ENCODE results near the gene DPY19L2. TPM values are rescaled to one million over a fixed set of nuclear protein-coding genes. Genes with fewer than 3 reads are reported as not detected.
"Not testable (repeated sequence)": the region's sequence is repeated elsewhere in the genome, so short reads cannot be mapped to it uniquely, and the experiment has no call there.

DPY19L2 gene
- total and polyA plus RNA-seq, 9 of the 15 experiments (the other 6 are each of a cell fraction or from before 2014, with no cell fraction given), result 0.05 to 0.13 (median 0.12) TPM; not detected in 3

DNA sequence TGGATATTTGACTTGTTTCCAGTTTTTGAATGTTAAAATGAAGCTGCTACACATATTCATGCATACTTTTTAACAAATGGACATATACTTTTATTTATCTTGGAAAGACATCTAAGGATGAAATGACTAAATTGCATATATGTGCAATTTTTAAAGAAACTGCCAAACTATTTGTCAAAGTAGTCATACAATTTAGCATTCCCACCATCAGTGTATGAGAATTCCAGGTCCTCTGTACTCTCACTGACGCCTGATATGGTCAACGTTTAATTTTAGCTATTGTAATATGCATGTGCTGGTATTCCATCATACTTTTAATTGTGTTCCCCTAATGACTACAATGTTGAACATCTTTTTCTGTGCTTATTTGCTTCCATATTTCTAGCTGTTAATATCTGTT is 22.5 kb upstream of the DPY19L2 start:
- ATAC-seq; BruUV-seq (replicated peaks); H2AFZ ChIP-seq (ENCODE audit: low read depth, low read length); in situ Hi-C loops (cut with MboI); H3K27me3 ChIP-seq (ENCODE audit: control insufficient read depth in 2 of 2, insufficient read depth in 2 of 2, low read length in 2 of 2); H3K36me3 ChIP-seq (ENCODE audit: control insufficient read depth, insufficient read depth, low read length); H3K4me1 ChIP-seq (replicated peaks in 1 of 2; ENCODE audit: control insufficient read depth in 2 of 2, insufficient read depth in 2 of 2, low read length in 2 of 2); H3K4me3 ChIP-seq; intact Hi-C loops (cut with micrococcal nuclease); H3K9ac ChIP-seq (ENCODE audit: insufficient read depth in 1 of 2, low read depth in 2 of 2, low read length in 2 of 2); H3K4me2 ChIP-seq (ENCODE audit: insufficient read depth, low read length); H3K9me3 ChIP-seq (replicated peaks; ENCODE audit: control insufficient read depth, insufficient read depth, low read depth, low read length); POLR2A ChIA-PET; H3K9me1 ChIP-seq (ENCODE audit: control insufficient read depth, insufficient read depth, low read length); CTCF ChIA-PET (ENCODE audit: low intra/inter-chr PET ratio); H3K79me2 ChIP-seq (ENCODE audit: control insufficient read depth, insufficient read depth, low read length); DNase-seq (ENCODE audit: extremely low read depth in 1 of 4, low spot score in 3 of 4); H3K27ac ChIP-seq (ENCODE audit: extremely low read depth, low read depth, low read length); H4K20me1 ChIP-seq (replicated peaks; ENCODE audit: control insufficient read depth, insufficient read depth, low read length): not testable (repeated sequence)
- peak; percentile 46 for FAIRE-seq
- 0% methylated on average over 2 of the region's 2 CpGs for WGBS (ENCODE audit: insufficient coverage, low coverage, missing lambda C conversion rate)

DNA sequence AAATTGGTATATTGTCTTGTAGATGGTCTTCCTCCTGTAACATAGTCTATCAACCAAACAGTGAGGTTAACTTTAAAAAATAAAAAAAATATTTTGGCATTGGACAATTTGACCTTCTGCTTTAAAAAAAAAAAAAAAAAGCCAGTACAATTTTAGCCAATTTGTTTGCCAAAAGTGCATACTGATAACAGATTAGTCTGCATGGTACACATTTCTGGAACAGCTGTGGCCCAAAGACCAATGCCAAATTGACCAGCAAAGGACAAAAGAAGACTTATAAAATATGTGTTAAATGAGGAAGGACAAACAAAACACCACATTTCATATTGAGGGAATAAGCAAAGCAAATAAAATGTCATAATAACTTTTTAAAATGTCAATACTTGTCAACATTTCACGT is 20.8 kb upstream of the DPY19L2 start:
- FAIRE-seq; H3K27ac ChIP-seq (ENCODE audit: extremely low read depth, low read depth, low read length); ATAC-seq; H3K9me1 ChIP-seq (ENCODE audit: control insufficient read depth, insufficient read depth, low read length); CTCF ChIA-PET (ENCODE audit: low intra/inter-chr PET ratio); H3K27me3 ChIP-seq (ENCODE audit: control insufficient read depth in 2 of 2, insufficient read depth in 2 of 2, low read length in 2 of 2); DNase-seq (ENCODE audit: extremely low read depth in 1 of 4, low spot score in 3 of 4); H3K4me3 ChIP-seq; H3K79me2 ChIP-seq (ENCODE audit: control insufficient read depth, insufficient read depth, low read length); BruUV-seq (replicated peaks); H3K4me2 ChIP-seq (ENCODE audit: insufficient read depth, low read length); POLR2A ChIA-PET; H3K36me3 ChIP-seq (ENCODE audit: control insufficient read depth, insufficient read depth, low read length); H2AFZ ChIP-seq (ENCODE audit: low read depth, low read length); H3K9ac ChIP-seq (ENCODE audit: insufficient read depth in 1 of 2, low read depth in 2 of 2, low read length in 2 of 2); intact Hi-C loops (cut with micrococcal nuclease); H3K9me3 ChIP-seq (replicated peaks; ENCODE audit: control insufficient read depth, insufficient read depth, low read depth, low read length); H4K20me1 ChIP-seq (replicated peaks; ENCODE audit: control insufficient read depth, insufficient read depth, low read length); H3K4me1 ChIP-seq (replicated peaks in 1 of 2; ENCODE audit: control insufficient read depth in 2 of 2, insufficient read depth in 2 of 2, low read length in 2 of 2): not testable (repeated sequence)
- 0% methylated on average over 1 of the region's 1 CpG for WGBS (ENCODE audit: insufficient coverage, low coverage, missing lambda C conversion rate)
- in situ Hi-C loops (cut with MboI), result loop anchor here (5.0 kb wide), 1 partner anchor 113 kb away; no protein-coding TSS in a partner anchor

DNA sequence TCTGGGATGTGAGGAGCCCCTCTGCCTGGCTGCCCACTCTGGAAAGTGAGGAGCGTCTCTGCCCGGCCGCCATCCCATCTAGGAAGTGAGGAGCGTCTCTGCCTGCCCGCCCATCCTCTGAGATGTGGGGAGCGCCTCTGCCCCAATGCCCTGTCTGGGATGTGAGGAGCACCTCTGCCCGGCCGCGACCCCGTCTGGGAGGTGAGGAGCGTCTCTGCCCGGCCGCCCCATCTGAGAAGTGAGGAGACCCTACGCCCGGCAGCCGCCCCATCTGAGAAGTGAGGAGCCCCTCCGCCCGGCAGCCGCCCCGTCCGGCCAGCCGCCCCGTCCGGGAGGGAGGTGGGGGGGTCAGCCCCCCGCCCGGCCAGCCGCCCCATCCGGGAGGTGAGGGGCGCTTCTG is 18.3 kb upstream of the DPY19L2 start:
- POLR2A ChIA-PET; H3K9me1 ChIP-seq (ENCODE audit: control insufficient read depth, insufficient read depth, low read length); DNase-seq (ENCODE audit: extremely low read depth in 1 of 4, low spot score in 3 of 4); H3K4me1 ChIP-seq (replicated peaks in 1 of 2; ENCODE audit: control insufficient read depth in 2 of 2, insufficient read depth in 2 of 2, low read length in 2 of 2); BruUV-seq (replicated peaks); H3K9ac ChIP-seq (ENCODE audit: insufficient read depth in 1 of 2, low read depth in 2 of 2, low read length in 2 of 2); H3K36me3 ChIP-seq (ENCODE audit: control insufficient read depth, insufficient read depth, low read length); H3K4me2 ChIP-seq (ENCODE audit: insufficient read depth, low read length); ATAC-seq; H3K27ac ChIP-seq (ENCODE audit: extremely low read depth, low read depth, low read length); CTCF ChIA-PET (ENCODE audit: low intra/inter-chr PET ratio); H3K4me3 ChIP-seq; H3K79me2 ChIP-seq (ENCODE audit: control insufficient read depth, insufficient read depth, low read length); H2AFZ ChIP-seq (ENCODE audit: low read depth, low read length); intact Hi-C loops (cut with micrococcal nuclease); H4K20me1 ChIP-seq (replicated peaks; ENCODE audit: control insufficient read depth, insufficient read depth, low read length); FAIRE-seq; H3K27me3 ChIP-seq (ENCODE audit: control insufficient read depth in 2 of 2, insufficient read depth in 2 of 2, low read length in 2 of 2); H3K9me3 ChIP-seq (replicated peaks; ENCODE audit: control insufficient read depth, insufficient read depth, low read depth, low read length): not testable (repeated sequence)
- in situ Hi-C loops (cut with MboI), result loop anchor here (5.0 kb wide), 1 partner anchor 116 kb away; no protein-coding TSS in a partner anchor
- 12% methylated on average over 9 of the region's 29 CpGs for WGBS (ENCODE audit: insufficient coverage, low coverage, missing lambda C conversion rate)
